Suprapubic skin (tissue), 4 donors: Measurements from ENCODE around the gene PDE4B. TPM values are rescaled to one million over a fixed set of nuclear protein-coding genes. Genes with fewer than 3 reads are reported as not detected.

Experiments used
- DNase-seq, 2 donors: peaks; one replicate each; pipeline ENCODE4 v3.0.0-alpha.2; 2019; ENCODE audit warnings: low spot score in 2 of 2
- H3K27ac ChIP-seq: fragments of 200-600 bp; sonication (generic); one replicate; pipeline ENCODE4 v1.5.1; 2019
- H3K27me3 ChIP-seq: fragments of 200-600 bp; sonication (generic); one replicate; pipeline ENCODE4 v1.5.1; 2019
- H3K36me3 ChIP-seq: fragments of 200-600 bp; sonication (generic); one replicate; pipeline ENCODE4 v1.5.1; 2019
- H3K4me1 ChIP-seq: fragments of 200-600 bp; sonication (generic); one replicate; pipeline ENCODE4 v1.5.1; 2019
- H3K4me3 ChIP-seq: fragments of 200-600 bp; sonication (generic); one replicate; pipeline ENCODE4 v1.5.1; 2019; ENCODE audit warnings: mild to moderate bottlenecking
- H3K9me3 ChIP-seq: fragments of 200-600 bp; sonication (generic); one replicate; pipeline ENCODE4 v1.5.1; 2019
- CTCF ChIP-seq, 2 donors: fragments of 200-600 bp in 1 of 2; fragments of 450-650 bp in 1 of 2; sonication (generic) in 1 of 2; IDR thresholded peaks; one replicate each; pipeline ENCODE4 v1.5.1; 2016 to 2019; ENCODE audit warnings: antibody characterized with exemption in 2 of 2, mild to moderate bottlenecking in 1 of 2, moderate library complexity in 1 of 2
- EP300 ChIP-seq: sonication (generic); formaldehyde crosslinking; IDR thresholded peaks from one replicate; pipeline ENCODE4 v1.6.1; 2017; ENCODE audit warnings: antibody characterized with exemption
- POLR2A ChIP-seq, 2 donors: fragments of 450-650 bp; IDR thresholded peaks; one replicate each; pipeline ENCODE4 v1.6.1; 2017; ENCODE audit warnings: antibody characterized with exemption in 2 of 2, mild to moderate bottlenecking in 2 of 2, moderate library complexity in 2 of 2
- POLR2AphosphoS5 ChIP-seq, 3 donors: sonication (generic); formaldehyde crosslinking; IDR thresholded peaks; one replicate each; pipeline ENCODE4 v1.6.1; 2017; ENCODE audit warnings: antibody characterized with exemption in 3 of 3
- WGBS: methylation state at CpG from one replicate; pipeline ENCODE4 v1.1.5; 2018; 5-methylcytosine and 5-hydroxymethylcytosine counted together
- total RNA-seq, 4 donors: library from RNA; depleted of rRNA; stranded (reverse); fragments of >200 nt; gene quantifications; one replicate each; pipeline ENCODE4 v1.1.0, GENCODE V29; 2016

Gene PDE4B
- total RNA-seq, 4 donors from 2014 or later: 14.2 to 27.6 (median 16.7) TPM

- H3K36me3 ChIP-seq: no peaks in the 10 kb centered on the region
- peaks cover 6% of the 10 kb centered on the region for H3K4me1 ChIP-seq
- H3K27ac ChIP-seq: no peak overlapping the region
- no peak overlapping the region for H3K4me3 ChIP-seq
- TF ChIP-seq POLR2AphosphoS5 (IDR thresholded peaks at IDR 0.05): no peak
- TF ChIP-seq CTCF (IDR thresholded peaks at IDR 0.05): no peak
- no peak for TF ChIP-seq POLR2A (IDR thresholded peaks at IDR 0.05)
- no peak for TF ChIP-seq EP300
- H3K9me3 ChIP-seq: no peaks in the 10 kb centered on the region
- H3K27me3 ChIP-seq: no peaks in the 10 kb centered on the region
- WGBS: 92% methylated on average over 1 of the region's 1 CpG
- no peak for DNase-seq
Observed at GRCh38 chr1:66245691-66246090, 453.0 kb downstream of the PDE4B start.

GRCh38 chr1:66246351-66247269 lies 453.9 kb downstream of the PDE4B start:
- no peaks in the 10 kb centered on the region for H3K27me3 ChIP-seq
- DNase-seq: no peak
- H3K4me1 ChIP-seq: peaks cover 6% of the 10 kb centered on the region
- H3K4me3 ChIP-seq: no peak overlapping the region
- TF ChIP-seq CTCF (IDR thresholded peaks at IDR 0.05) (no peak), POLR2AphosphoS5 (IDR thresholded peaks at IDR 0.05) (no peak), POLR2A (IDR thresholded peaks at IDR 0.05) (no peak), EP300 (no peak)
- H3K9me3 ChIP-seq: no peaks in the 10 kb centered on the region
- no peak overlapping the region for H3K27ac ChIP-seq
- 79% methylated on average over 9 of the region's 9 CpGs for WGBS
- H3K36me3 ChIP-seq: no peaks in the 10 kb centered on the region

- WGBS: 94% methylated on average over 11 of the region's 11 CpGs
- Histone ChIP-seq H3K4me3 (no peak overlapping the region), H3K36me3 (no peaks in the 10 kb centered on the region), H3K27me3 (no peaks in the 10 kb centered on the region), H3K4me1 (peaks cover 6% of the 10 kb centered on the region), H3K9me3 (no peaks in the 10 kb centered on the region), H3K27ac (no peak overlapping the region)
- TF ChIP-seq CTCF (IDR thresholded peaks at IDR 0.05) (no peak), POLR2AphosphoS5 (IDR thresholded peaks at IDR 0.05) (no peak), POLR2A (IDR thresholded peaks at IDR 0.05) (no peak), EP300 (no peak)
- DNase-seq: no peak
Observed at GRCh38 chr1:66247415-66248208, 454.9 kb downstream of the PDE4B start.

- 63% methylated on average over 1 of the region's 1 CpG for WGBS
- Histone ChIP-seq H3K36me3 (no peaks in the 10 kb centered on the region), H3K27ac (no peak overlapping the region), H3K4me3 (no peak overlapping the region), H3K4me1 (peaks cover 6% of the 10 kb centered on the region), H3K9me3 (no peaks in the 10 kb centered on the region), H3K27me3 (no peaks in the 10 kb centered on the region)
- TF ChIP-seq POLR2A (IDR thresholded peaks at IDR 0.05): no peak
- TF ChIP-seq POLR2AphosphoS5 (IDR thresholded peaks at IDR 0.05): no peak
- no peak for TF ChIP-seq CTCF (IDR thresholded peaks at IDR 0.05)
- no peak for TF ChIP-seq EP300
- DNase-seq: no peak
Observed at GRCh38 chr1:66248257-66248656, 455.6 kb downstream of the PDE4B start.

- Histone ChIP-seq H3K36me3 (no peaks in the 10 kb centered on the region), H3K4me1 (peaks cover 10% of the 10 kb centered on the region), H3K4me3 (no peak overlapping the region), H3K27ac (no peak overlapping the region), H3K27me3 (no peaks in the 10 kb centered on the region), H3K9me3 (no peaks in the 10 kb centered on the region)
- WGBS: 64% methylated on average over 1 of the region's 1 CpG
- TF ChIP-seq POLR2AphosphoS5 (IDR thresholded peaks at IDR 0.05) (no peak), POLR2A (IDR thresholded peaks at IDR 0.05) (no peak), CTCF (IDR thresholded peaks at IDR 0.05) (no peak), EP300 (no peak)
- DNase-seq: no peak
Observed at GRCh38 chr1:66248746-66249145, 456.1 kb downstream of the PDE4B start.
